IMR-90 (cell line): ENCODE measurements around the gene TIMM50.

ENCODE experiments used
- CEBPB ChIP-seq: IDR thresholded peaks from 2 replicates; pipeline ENCODE4 v1.6.1; 2012; ENCODE audit warnings: low read depth, low read length, improper control_type of control experiment
- POLR2A ChIP-seq: IDR thresholded peaks from 2 replicates; pipeline ENCODE4 v1.6.1; 2012; ENCODE audit warnings: mild to moderate bottlenecking, low read depth, low read length
- RAD21 ChIP-seq: IDR thresholded peaks from 2 replicates; pipeline ENCODE4 v1.6.1; 2012; ENCODE audit warnings: low read length, improper control_type of control experiment
- RCOR1 ChIP-seq: IDR thresholded peaks from 2 replicates; pipeline ENCODE4 v1.6.1; 2012; ENCODE audit warnings: mild to moderate bottlenecking, low read length, improper control_type of control experiment; ENCODE audit not compliant: insufficient replicate concordance
- RFX5 ChIP-seq: IDR thresholded peaks from 2 replicates; pipeline ENCODE4 v1.8.0; 2012; ENCODE audit warnings: low read depth, mild to moderate bottlenecking, low read length, moderate library complexity
- USF2 ChIP-seq: fragments of 150-350 bp; IDR thresholded peaks from 2 replicates; pipeline ENCODE4 v1.6.1; 2017; ENCODE audit warnings: mild to moderate bottlenecking, antibody characterized with exemption, low read length, low read depth
- TF ChIP-seq, protein P1 (sequence below): conservative IDR thresholded peaks from 2 replicates; pipeline ENCODE4 v1.5.1; 2012; ENCODE audit warnings: mild to moderate bottlenecking, low read depth, low read length, improper control_type of control experiment

- TF ChIP-seq, protein P1, sequence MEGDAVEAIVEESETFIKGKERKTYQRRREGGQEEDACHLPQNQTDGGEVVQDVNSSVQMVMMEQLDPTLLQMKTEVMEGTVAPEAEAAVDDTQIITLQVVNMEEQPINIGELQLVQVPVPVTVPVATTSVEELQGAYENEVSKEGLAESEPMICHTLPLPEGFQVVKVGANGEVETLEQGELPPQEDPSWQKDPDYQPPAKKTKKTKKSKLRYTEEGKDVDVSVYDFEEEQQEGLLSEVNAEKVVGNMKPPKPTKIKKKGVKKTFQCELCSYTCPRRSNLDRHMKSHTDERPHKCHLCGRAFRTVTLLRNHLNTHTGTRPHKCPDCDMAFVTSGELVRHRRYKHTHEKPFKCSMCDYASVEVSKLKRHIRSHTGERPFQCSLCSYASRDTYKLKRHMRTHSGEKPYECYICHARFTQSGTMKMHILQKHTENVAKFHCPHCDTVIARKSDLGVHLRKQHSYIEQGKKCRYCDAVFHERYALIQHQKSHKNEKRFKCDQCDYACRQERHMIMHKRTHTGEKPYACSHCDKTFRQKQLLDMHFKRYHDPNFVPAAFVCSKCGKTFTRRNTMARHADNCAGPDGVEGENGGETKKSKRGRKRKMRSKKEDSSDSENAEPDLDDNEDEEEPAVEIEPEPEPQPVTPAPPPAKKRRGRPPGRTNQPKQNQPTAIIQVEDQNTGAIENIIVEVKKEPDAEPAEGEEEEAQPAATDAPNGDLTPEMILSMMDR: no peak
- TF ChIP-seq USF2: no peak
- TF ChIP-seq POLR2A: no peak
- TF ChIP-seq CEBPB: no peak
- TF ChIP-seq RFX5: no peak
- no peak for TF ChIP-seq RCOR1
- TF ChIP-seq RAD21: no peak
Observed at GRCh38 chr19:39516270-39516669, 35.6 kb downstream of the TIMM50 start.
